NT2/D1 (cell line): ENCODE data around the gene GOLGB1.

Experiments
- SUZ12 ChIP-seq: IDR thresholded peaks from 2 replicates; pipeline ENCODE4 v1.6.1; 2011; ENCODE audit not compliant: insufficient read length, insufficient read depth; ENCODE audit errors: extremely low read depth
- YY1 ChIP-seq: IDR thresholded peaks from 2 replicates; pipeline ENCODE4 v1.6.1; 2011; ENCODE audit not compliant: insufficient read length, insufficient read depth

DNA sequence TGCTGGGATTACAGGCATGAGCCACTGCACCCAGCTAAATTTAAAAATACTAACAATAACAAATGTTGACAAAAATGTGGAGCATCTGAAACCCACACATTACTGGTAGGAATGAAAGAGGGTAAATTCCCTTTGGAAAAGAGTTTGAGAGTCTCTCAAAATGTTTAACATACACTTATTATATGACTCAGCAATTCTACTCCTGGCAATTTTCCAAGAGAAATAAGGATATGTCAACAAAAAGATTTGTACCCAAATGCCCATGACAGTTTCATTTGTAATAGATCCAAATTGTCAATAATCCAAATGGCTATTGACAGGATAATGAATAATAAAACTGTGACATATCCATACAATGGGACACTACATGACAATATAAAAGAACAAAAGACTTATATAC is 97.9 kb downstream of the GOLGB1 start:
- TF ChIP-seq YY1 (no peak), SUZ12 (no peak)
